IMR-90 (cell line): ENCODE measurements around the gene RFTN1. TPM values are rescaled to one million over a fixed set of nuclear protein-coding genes. Genes with fewer than 3 reads are reported as not detected.

Experiments used
- ATAC-seq: fragments of 200-7000 bp; cut with Tn5 transposase; 2 replicates; pipeline ENCODE4 v1.9.1; 2020; ENCODE audit warnings: low read depth, mild to moderate bottlenecking, moderate library complexity
- BruUV-seq: library from RNA; stranded (reverse); fragments of 400-500 nt; replicated peaks from 2 replicates; lab custom pipeline; 2021; lab: Mats Ljungman, UMichigan
- CTCF ChIA-PET: fragments of 300-600 bp; formaldehyde crosslinking; extraction: SDS; loops from one replicate; lab custom pipeline; 2021; ENCODE audit warnings: antibody characterized with exemption; lab: Yijun Ruan, JAX
- POLR2A ChIA-PET: fragments of 300-600 bp; sonication (Branson Sonifier 250); formaldehyde crosslinking; loops from one replicate; lab custom pipeline; 2022; ENCODE audit warnings: antibody characterized with exemption; ENCODE audit not compliant: unreplicated experiment; lab: Charles Lee
- DNase-seq: peaks from one replicate; pipeline ENCODE4 v3.0.0; 2013
- H2AFZ ChIP-seq: replicated peaks from 2 replicates; pipeline ENCODE3; 2013; ENCODE audit warnings: low read length, mild to moderate bottlenecking; ENCODE audit not compliant: poor library complexity
- H2AK5ac ChIP-seq: 2 replicates; pipeline ENCODE4 v1.6.1; 2013; ENCODE audit warnings: low read depth, low read length, inconsistent platforms
- H2AK9ac ChIP-seq: replicated peaks from 2 replicates; pipeline ENCODE3; 2013; ENCODE audit warnings: mild to moderate bottlenecking, low read depth, low read length, moderate library complexity; ENCODE audit not compliant: poor library complexity
- H2BK120ac ChIP-seq: 2 replicates; pipeline ENCODE4 v1.6.1; 2013; ENCODE audit warnings: low read depth, low read length, inconsistent platforms
- H2BK15ac ChIP-seq: 3 replicates; pipeline ENCODE4 v1.6.1; 2013; ENCODE audit warnings: low read depth, low read length, inconsistent platforms
- H2BK20ac ChIP-seq: 2 replicates; pipeline ENCODE4 v1.6.1; 2013; ENCODE audit warnings: low read depth, mild to moderate bottlenecking, inconsistent platforms, low read length, moderate library complexity
- H2BK5ac ChIP-seq: 2 replicates; pipeline ENCODE4 v1.6.1; 2013; ENCODE audit warnings: mild to moderate bottlenecking, low read depth, low read length, inconsistent platforms; ENCODE audit not compliant: poor library complexity, severe bottlenecking
- H3K14ac ChIP-seq: replicated peaks from 2 replicates; pipeline ENCODE4 v1.6.1; 2013; ENCODE audit warnings: low read depth, low read length, inconsistent platforms
- H3K18ac ChIP-seq: 2 replicates; pipeline ENCODE4 v1.6.1; 2013; ENCODE audit warnings: low read depth, low read length, control low read depth
- H3K23ac ChIP-seq: 2 replicates; pipeline ENCODE4 v1.6.1; 2013; ENCODE audit warnings: low read depth, low read length, inconsistent platforms
- H3K27ac ChIP-seq: 2 replicates; pipeline ENCODE4 v1.5.1; 2013; ENCODE audit warnings: mild to moderate bottlenecking, control low read depth, low read length; ENCODE audit not compliant: insufficient read depth
- H3K27me3 ChIP-seq: 2 replicates; pipeline ENCODE4 v1.6.1; 2013; ENCODE audit warnings: low read length; ENCODE audit not compliant: control insufficient read depth, insufficient read depth
- H3K36me3 ChIP-seq: 2 replicates; pipeline ENCODE4 v1.6.1; 2013; ENCODE audit warnings: low read length, mixed read lengths; ENCODE audit not compliant: control insufficient read depth, insufficient read depth
- H3K4ac ChIP-seq: 2 replicates; pipeline ENCODE4 v1.6.1; 2013; ENCODE audit warnings: low read depth, low read length, inconsistent platforms
- H3K4me1 ChIP-seq: 2 replicates; pipeline ENCODE4 v1.6.1; 2013; ENCODE audit warnings: low read length, mixed read lengths; ENCODE audit not compliant: control insufficient read depth, insufficient read depth
- H3K4me2 ChIP-seq: 2 replicates; pipeline ENCODE4 v1.6.1; 2013; ENCODE audit warnings: low read depth, mild to moderate bottlenecking, control low read depth, low read length, moderate library complexity
- H3K4me3 ChIP-seq: 2 replicates; pipeline ENCODE4 v1.5.1; 2013; ENCODE audit warnings: low read depth, mild to moderate bottlenecking, control low read depth, low read length, moderate library complexity; ENCODE audit not compliant: insufficient read depth
- H3K56ac ChIP-seq: 2 replicates; pipeline ENCODE4 v1.6.1; 2013; ENCODE audit warnings: low read length, inconsistent platforms; ENCODE audit not compliant: insufficient read depth; ENCODE audit errors: extremely low read depth
- H3K79me1 ChIP-seq, 2 experiments: 2 replicates each; pipeline ENCODE4 v1.6.1; 2013; ENCODE audit warnings: low read length in 2 of 2, inconsistent platforms in 1 of 2, low read depth in 1 of 2
- H3K9ac ChIP-seq: 2 replicates; pipeline ENCODE4 v1.6.1; 2013; ENCODE audit warnings: low read depth, low read length, control low read depth
- H3K9me1 ChIP-seq: 2 replicates; pipeline ENCODE4 v1.6.1; 2013; ENCODE audit warnings: low read length, inconsistent platforms; ENCODE audit not compliant: insufficient read depth
- H3K9me3 ChIP-seq: 2 replicates; pipeline ENCODE4 v1.6.1; 2013; ENCODE audit warnings: low read length; ENCODE audit not compliant: control insufficient read depth, insufficient read depth
- H4K20me1 ChIP-seq: 2 replicates; pipeline ENCODE4 v1.6.1; 2013; ENCODE audit warnings: low read length, inconsistent platforms; ENCODE audit not compliant: insufficient read depth
- H4K5ac ChIP-seq: 2 replicates; pipeline ENCODE4 v1.6.1; 2013; ENCODE audit warnings: mild to moderate bottlenecking, low read depth, low read length, control low read depth
- H4K8ac ChIP-seq, 2 experiments: 2 replicates each; pipeline ENCODE4 v1.6.1; 2013; ENCODE audit warnings: low read depth in 2 of 2, low read length in 2 of 2, control low read depth in 1 of 2, inconsistent platforms in 1 of 2
- H4K91ac ChIP-seq: 2 replicates; pipeline ENCODE4 v1.6.1; 2013; ENCODE audit warnings: low read depth, low read length, inconsistent platforms; ENCODE audit not compliant: insufficient read depth
- CEBPB ChIP-seq: IDR thresholded peaks from 2 replicates; pipeline ENCODE4 v1.6.1; 2012; ENCODE audit warnings: low read depth, low read length, improper control_type of control experiment
- CHD1 ChIP-seq: IDR thresholded peaks from 2 replicates; pipeline ENCODE4 v1.6.1; 2012; ENCODE audit warnings: low read depth, low read length, improper control_type of control experiment
- MAZ ChIP-seq: IDR thresholded peaks from 2 replicates; pipeline ENCODE4 v1.6.1; 2012; ENCODE audit warnings: low read depth, mild to moderate bottlenecking, low read length, improper control_type of control experiment, moderate library complexity, borderline replicate concordance
- MXI1 ChIP-seq: IDR thresholded peaks from 2 replicates; pipeline ENCODE4 v1.6.1; 2012; ENCODE audit warnings: low read depth, mild to moderate bottlenecking, low read length, moderate library complexity, borderline replicate concordance
- NFE2L2 ChIP-seq: fragments of 150-350 bp; IDR thresholded peaks from 2 replicates; pipeline ENCODE4 v1.6.1; 2016; ENCODE audit warnings: low read depth, mild to moderate bottlenecking, low read length
- RAD21 ChIP-seq: IDR thresholded peaks from 2 replicates; pipeline ENCODE4 v1.6.1; 2012; ENCODE audit warnings: low read length, improper control_type of control experiment
- RCOR1 ChIP-seq: IDR thresholded peaks from 2 replicates; pipeline ENCODE4 v1.6.1; 2012; ENCODE audit warnings: mild to moderate bottlenecking, low read length, improper control_type of control experiment; ENCODE audit not compliant: insufficient replicate concordance
- SMC3 ChIP-seq: fragments of 150-350 bp; IDR thresholded peaks from 2 replicates; pipeline ENCODE4 v1.6.1; 2016; ENCODE audit warnings: low read depth, mild to moderate bottlenecking, antibody characterized with exemption, low read length, moderate library complexity
- WGBS, 2 experiments: methylation state at CpG; one replicate each; pipeline versions ENCODE4 v1.1.5 to v1.1.7; 2013; ENCODE audit warnings: missing lambda C conversion rate in 2 of 2; ENCODE audit not compliant: insufficient read length in 1 of 2; ENCODE audit errors: extremely low coverage in 2 of 2; 5-methylcytosine and 5-hydroxymethylcytosine counted together
- dilution Hi-C: fragments of 300-500 bp; cut with HindIII; formaldehyde crosslinking; loops from one replicate; pipeline ENCODE4 v1.14.3; 2018; ENCODE audit warnings: low sequenced_read_pairs; ENCODE audit not compliant: unreplicated experiment
- in situ Hi-C: fragments of 300-500 bp; cut with MboI; formaldehyde crosslinking; loops from 3 replicates; pipeline ENCODE4 v1.14.3; 2019; ENCODE audit warnings: low sequenced_read_pairs, inconsistent platforms, mixed read lengths
- intact Hi-C: fragments of 100-400 bp; cut with micrococcal nuclease; formaldehyde crosslinking; loops from 2 replicates; pipeline ENCODE4 v1.10.0; 2022
- polyA plus RNA-seq, 3 experiments: library from polyadenylated mRNA; depleted of rRNA; stranded (reverse); fragments of >200 nt; gene quantifications; 2 replicates each; pipeline ENCODE4 v1.2.3, GENCODE V29; 2012; ENCODE audit warnings: low replicate concordance in 1 of 3
- total RNA-seq: library from RNA; depleted of rRNA; stranded (reverse); fragments of >200 nt; gene quantifications from 2 replicates; pipeline ENCODE4 v1.2.3, GENCODE V29; 2012
- TF ChIP-seq, protein P1 (sequence below): conservative IDR thresholded peaks from 2 replicates; pipeline ENCODE4 v1.5.1; 2012; ENCODE audit warnings: mild to moderate bottlenecking, low read depth, low read length, improper control_type of control experiment
- TF ChIP-seq, protein P2 (sequence below): fragments of 150-350 bp; IDR thresholded peaks from 2 replicates; pipeline ENCODE4 v1.6.1; 2017; ENCODE audit warnings: mild to moderate bottlenecking, antibody characterized with exemption, low read length, low read depth

RFTN1 gene
- total and polyA plus RNA-seq, 2 of the 4 experiments (the other 2 are of a cell fraction) = 45.0 to 52.0 TPM

DNA sequence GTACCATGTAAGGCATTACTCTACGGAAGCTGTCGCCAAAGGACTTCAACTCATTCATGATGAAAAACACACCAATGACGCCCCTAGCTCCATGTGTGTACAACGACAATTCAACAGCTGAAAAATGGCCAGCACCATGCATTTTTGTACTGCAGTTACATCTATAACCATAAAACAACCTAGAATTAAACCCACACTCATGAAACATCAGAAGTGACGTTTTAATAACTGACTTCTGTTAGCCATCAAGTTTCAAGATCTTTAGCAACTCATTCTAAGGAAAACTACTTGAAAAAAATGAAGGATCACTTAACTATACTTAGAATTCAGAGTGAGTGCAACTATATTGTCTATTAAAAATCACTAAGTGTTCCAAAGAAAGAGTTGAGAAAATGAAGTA is 84.9 kb downstream of the RFTN1 start:
- no peak overlapping the region for H3K18ac ChIP-seq
- no peaks in the 10 kb centered on the region for H3K9me3 ChIP-seq
- H2AK5ac ChIP-seq = no peak overlapping the region
- H4K20me1 ChIP-seq = peaks cover 22% of the 10 kb centered on the region
- WGBS, 2 experiments = 74% methylated on average over 4 of the region's 5 CpGs; no CpG with 5 or more reads in 1 of the 2 experiments
- H3K27ac ChIP-seq = no peak overlapping the region
- TF ChIP-seq MXI1 = no peak
- no peak for TF ChIP-seq RCOR1
- TF ChIP-seq, protein P1, sequence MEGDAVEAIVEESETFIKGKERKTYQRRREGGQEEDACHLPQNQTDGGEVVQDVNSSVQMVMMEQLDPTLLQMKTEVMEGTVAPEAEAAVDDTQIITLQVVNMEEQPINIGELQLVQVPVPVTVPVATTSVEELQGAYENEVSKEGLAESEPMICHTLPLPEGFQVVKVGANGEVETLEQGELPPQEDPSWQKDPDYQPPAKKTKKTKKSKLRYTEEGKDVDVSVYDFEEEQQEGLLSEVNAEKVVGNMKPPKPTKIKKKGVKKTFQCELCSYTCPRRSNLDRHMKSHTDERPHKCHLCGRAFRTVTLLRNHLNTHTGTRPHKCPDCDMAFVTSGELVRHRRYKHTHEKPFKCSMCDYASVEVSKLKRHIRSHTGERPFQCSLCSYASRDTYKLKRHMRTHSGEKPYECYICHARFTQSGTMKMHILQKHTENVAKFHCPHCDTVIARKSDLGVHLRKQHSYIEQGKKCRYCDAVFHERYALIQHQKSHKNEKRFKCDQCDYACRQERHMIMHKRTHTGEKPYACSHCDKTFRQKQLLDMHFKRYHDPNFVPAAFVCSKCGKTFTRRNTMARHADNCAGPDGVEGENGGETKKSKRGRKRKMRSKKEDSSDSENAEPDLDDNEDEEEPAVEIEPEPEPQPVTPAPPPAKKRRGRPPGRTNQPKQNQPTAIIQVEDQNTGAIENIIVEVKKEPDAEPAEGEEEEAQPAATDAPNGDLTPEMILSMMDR = no peak
- no peak for TF ChIP-seq SMC3
- TF ChIP-seq CEBPB = no peak
- TF ChIP-seq NFE2L2 = no peak
- TF ChIP-seq, protein P2, sequence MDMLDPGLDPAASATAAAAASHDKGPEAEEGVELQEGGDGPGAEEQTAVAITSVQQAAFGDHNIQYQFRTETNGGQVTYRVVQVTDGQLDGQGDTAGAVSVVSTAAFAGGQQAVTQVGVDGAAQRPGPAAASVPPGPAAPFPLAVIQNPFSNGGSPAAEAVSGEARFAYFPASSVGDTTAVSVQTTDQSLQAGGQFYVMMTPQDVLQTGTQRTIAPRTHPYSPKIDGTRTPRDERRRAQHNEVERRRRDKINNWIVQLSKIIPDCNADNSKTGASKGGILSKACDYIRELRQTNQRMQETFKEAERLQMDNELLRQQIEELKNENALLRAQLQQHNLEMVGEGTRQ = no peak
- no peak for TF ChIP-seq CHD1
- TF ChIP-seq RAD21 = no peak
- no peak for TF ChIP-seq MAZ
- no peak overlapping the region; the same call in 1 of the 2 replicates for H3K14ac ChIP-seq
- DNase-seq (no peak), ATAC-seq (no peak)
- 0 out of 2 replicates have a peak overlapping the region, but pooled peaks have one; percentile 10 for H4K91ac ChIP-seq
- peak overlapping the region; percentile 8; the same call in 1 of the 2 replicates for H3K4ac ChIP-seq
- in situ Hi-C loops (no loop called here), intact Hi-C loops (no loop called here), dilution Hi-C loops (no loop called here)
- H2BK120ac ChIP-seq = no peak overlapping the region; the same call in 1 of the 2 replicates
- peaks cover 21% of the 10 kb centered on the region for H3K9me1 ChIP-seq
- ChIA-PET CTCF (interaction anchor here (1.3 kb wide), 1 partner anchor 89 kb away, joined by 3 read pairs; no protein-coding TSS in a partner anchor), POLR2A (no interaction called here)
- peak overlapping the region; percentile 45; the same call in 1 of the 2 replicates for H3K23ac ChIP-seq
- H3K4me3 ChIP-seq = no peak overlapping the region
- H2AFZ ChIP-seq = no peak overlapping the region
- peak overlapping the region; percentile 33; the same call in 1 of the 2 replicates for H2BK20ac ChIP-seq
- H2BK5ac ChIP-seq = no peak overlapping the region
- H4K5ac ChIP-seq = no peak overlapping the region
- H3K9ac ChIP-seq = no peak overlapping the region
- H3K36me3 ChIP-seq = peaks cover 20% of the 10 kb centered on the region
- peaks cover 36 to 67% of the 10 kb centered on the region in 2 experiments for H3K79me1 ChIP-seq
- no peak overlapping the region for H2AK9ac ChIP-seq
- peak overlapping the region; percentile 15; the same call in 1 of the 3 replicates for H2BK15ac ChIP-seq
- peaks cover 12% of the 10 kb centered on the region for H3K4me1 ChIP-seq
- H4K8ac ChIP-seq = no peak overlapping the region; a peak in 1 of 4 replicates
- no peak overlapping the region for H3K56ac ChIP-seq
- no TSS peak for BruUV-seq
- H3K27me3 ChIP-seq = no peaks in the 10 kb centered on the region
- H3K4me2 ChIP-seq = no peak overlapping the region
